Measurements from ENCODE around the gene C10orf71.
A peak's percentile ranks its signal among the peaks of the same experiment; 100 is the strongest.

The C10orf71 gene, protein sequence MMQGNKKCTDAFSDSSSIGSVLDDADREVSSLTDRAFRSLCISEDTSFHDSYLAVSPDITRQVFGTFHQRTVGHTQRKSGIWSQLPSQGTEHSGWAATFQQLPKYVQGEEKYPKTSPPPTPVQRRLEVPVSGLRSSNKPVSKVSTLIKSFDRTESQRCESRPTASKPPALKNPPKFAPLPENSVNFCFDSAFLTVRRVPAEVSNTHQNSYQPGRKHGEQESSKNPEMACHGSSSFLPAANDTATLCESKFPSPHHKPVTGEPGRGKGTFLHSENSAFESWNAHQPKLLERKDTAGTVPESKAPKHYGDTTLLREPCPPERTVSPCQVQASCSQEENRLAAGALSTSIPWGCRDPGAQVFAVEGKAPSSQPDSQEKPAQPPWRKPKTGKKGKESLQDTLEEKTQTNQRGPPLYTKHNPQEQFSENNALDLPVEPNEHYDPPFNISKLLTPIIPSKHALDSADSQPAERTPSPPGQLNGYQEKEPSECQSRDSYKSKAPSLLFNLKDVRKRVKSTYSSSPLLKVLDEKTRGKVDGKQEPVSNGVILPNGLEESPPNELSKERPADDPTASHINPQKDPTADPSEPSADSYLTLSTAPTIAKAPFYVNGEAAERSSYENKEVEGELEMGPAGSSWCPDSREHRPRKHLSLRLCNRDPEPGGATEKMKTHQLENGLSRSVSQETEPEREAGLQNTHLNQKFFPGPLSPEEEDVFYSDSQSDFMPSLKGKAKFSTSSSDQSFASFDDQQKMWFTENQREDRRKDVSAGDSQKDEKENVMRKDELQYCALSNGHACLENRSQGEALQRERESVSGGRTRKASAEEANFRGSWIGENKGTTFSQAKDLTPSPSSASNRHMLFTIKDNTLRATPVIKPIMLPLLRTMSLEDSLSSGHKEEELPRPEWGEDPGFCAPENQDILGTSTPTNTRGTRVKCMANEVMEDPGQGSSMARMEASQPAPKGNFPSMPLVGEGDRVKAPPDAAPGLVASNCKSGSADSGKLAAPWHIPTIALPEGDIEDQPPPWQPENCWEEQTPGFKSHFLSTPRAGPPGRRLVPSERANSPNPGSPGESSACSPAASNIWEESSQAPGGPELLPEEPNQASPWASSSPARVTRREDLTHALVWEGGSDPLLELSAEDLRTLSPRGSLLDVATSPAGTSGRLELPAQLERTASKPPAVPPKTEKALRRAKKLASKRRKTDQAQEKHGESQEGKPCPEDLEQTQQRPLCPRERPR (N-terminal part only)

DNA sequence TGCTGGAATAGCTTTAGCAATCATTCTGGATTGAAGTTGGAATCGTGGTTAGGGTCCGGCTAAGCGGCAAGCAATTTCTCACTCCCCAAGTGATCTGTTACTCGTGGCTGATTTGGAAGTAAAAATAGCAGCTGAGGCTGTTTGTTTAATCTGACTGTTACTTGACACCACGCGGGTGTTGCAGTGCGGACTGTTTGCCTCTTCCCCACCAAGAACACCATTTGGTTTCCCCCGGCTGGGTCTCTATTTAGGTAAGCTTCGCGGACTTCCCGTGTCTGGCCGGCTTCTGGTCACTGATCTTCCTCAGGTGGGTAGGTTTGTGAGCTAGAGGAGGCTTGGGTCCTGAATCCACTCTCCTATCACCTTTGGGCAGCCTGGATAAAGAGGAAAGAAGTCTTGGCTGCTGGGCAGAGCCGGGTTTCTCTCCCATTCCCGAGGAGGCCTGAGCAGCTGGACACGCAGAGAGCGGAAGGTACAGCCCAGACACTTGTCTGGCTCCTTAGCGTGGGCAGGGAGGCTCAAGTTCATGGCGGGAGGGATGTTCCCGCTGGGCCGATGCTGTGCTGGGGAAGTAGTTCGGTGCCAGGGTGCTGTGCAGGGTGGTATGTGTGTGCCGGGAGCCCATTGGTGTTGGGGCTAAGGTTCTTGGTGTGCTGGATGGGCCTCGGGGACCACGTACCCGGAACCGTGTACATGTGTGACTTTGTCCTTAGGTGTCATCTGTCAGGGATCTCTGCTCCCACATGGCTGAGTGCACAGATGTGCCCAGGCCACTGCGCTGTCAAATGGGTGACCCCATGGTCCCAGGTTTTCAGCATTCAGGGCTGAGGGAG is at the start of gene C10orf71:
Gene C10orf71 (plus strand): TSS at position 188 of the 833 bp plus-strand sequence. CDS start 23,376 bp downstream, outside the sequence.
- DNase-seq (ENCODE audit: low spot score in 2 of 2) (no peak), ATAC-seq (ENCODE audit: low read depth) (no peak)
- Mint-ChIP-seq H3K27ac (peak within 1 kb of the TSS; percentile 37), H3K27me3 (no peaks in the 10 kb centered on the region), H3K9me3 (no peaks in the 10 kb centered on the region), H3K4me3 (peak within 1 kb of the TSS; percentile 24), H3K36me3 (no peaks in the 10 kb centered on the region), H3K4me1 (peaks cover 16% of the 10 kb centered on the region)

DNA sequence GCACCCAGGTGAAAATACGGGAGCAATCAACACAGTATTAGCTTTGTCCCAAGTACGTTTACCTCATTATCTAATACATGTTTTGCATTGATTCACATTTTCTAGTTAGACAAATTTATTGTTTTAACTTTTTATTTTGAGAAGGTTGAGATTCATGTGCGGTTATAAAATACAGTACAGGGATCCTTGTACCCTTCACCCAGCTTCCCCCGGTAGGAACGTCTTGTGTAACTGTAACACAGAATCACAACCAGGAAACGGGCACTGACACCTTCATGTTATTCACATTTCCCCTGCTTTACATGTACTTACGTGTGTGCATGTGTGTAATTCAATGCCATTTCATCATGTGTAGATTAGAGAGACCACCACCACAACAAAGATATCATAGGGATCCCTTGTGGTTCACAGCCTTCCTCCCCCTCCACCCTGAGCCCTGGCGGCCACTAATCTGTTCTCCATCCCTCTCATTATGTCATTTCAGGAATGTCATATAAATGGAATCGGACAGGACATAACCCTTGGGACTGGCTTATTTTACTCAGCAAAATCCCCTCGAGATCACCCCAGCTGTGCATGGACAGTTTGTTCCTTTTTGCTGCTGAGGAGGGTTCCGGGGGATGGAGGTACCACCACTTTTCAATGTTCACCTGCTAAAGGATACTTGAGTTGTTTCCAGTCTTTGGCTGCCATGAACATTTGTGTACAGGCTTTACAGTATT is 46.5 kb upstream of the C10orf71 start:
- Mint-ChIP-seq H3K27me3 (no peaks in the 10 kb centered on the region), H3K4me1 (peaks cover 16% of the 10 kb centered on the region), H3K9me3 (peaks cover 1% of the 10 kb centered on the region), H3K4me3 (no peak overlapping the region), H3K36me3 (no peaks in the 10 kb centered on the region), H3K27ac (no peak overlapping the region)
- no peak for ATAC-seq (ENCODE audit: low read depth)
- DNase-seq (ENCODE audit: low spot score in 2 of 2): no peak

DNA sequence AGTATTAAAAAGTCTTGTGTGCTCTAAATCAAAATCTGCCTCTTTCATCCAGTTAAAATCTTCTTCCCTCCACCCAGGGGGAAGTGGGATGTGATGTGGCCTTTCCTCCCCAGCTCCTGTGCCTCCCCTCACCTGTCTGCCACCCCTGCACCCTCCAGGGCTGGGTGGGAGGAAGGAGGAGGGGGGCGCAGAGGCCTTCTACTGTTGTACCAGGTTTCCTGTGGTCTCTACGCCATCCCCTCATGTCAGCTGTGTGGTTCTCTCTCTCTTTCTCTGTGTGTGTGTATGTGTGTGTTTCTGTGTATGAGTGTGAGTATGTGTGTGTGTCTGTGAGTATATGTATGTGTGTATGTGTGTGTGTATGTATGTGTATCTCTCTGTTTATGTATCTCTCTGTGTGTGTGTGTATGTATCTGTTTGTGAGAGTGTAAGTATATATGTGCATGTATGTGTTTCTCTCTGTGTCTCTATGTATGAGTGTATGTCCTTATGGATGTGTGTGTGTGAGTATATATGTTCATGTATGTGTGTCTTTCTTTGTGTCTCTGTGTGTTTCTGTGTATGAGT is 45.5 kb upstream of the C10orf71 start:
- Mint-ChIP-seq H3K4me1 (peaks cover 16% of the 10 kb centered on the region), H3K27me3 (no peaks in the 10 kb centered on the region), H3K4me3 (no peak overlapping the region), H3K9me3 (no peaks in the 10 kb centered on the region), H3K27ac (no peak overlapping the region), H3K36me3 (no peaks in the 10 kb centered on the region)
- no peak for DNase-seq (ENCODE audit: low spot score in 2 of 2)
- ATAC-seq (ENCODE audit: low read depth): no peak

DNA sequence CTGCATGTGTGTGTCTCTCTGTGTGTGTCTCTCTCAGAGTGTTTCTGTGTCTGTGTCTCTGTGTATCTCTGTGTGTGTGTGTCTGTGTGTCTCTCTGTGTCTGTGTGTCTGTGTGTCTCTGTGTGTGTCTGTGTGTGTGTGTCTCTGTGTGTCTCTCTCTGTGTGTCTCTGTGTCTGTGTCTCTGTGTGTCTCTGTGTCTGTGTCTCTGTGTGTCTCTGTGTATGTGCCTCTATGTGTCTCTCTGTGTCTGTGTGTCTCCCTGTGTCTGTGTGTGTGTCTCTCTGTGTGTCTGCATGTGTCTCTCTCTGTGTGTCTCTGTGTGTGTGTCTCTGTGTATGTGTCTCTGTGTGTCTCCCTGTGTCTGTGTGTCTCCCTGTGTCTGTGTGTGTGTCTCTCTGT is 44.8 kb upstream of the C10orf71 start:
- DNase-seq (ENCODE audit: low spot score in 2 of 2) (no peak), ATAC-seq (ENCODE audit: low read depth) (no peak)
- Mint-ChIP-seq H3K9me3 (no peaks in the 10 kb centered on the region), H3K36me3 (no peaks in the 10 kb centered on the region), H3K4me1 (peaks cover 16% of the 10 kb centered on the region), H3K4me3 (no peak overlapping the region), H3K27ac (no peak overlapping the region), H3K27me3 (no peaks in the 10 kb centered on the region)

DNA sequence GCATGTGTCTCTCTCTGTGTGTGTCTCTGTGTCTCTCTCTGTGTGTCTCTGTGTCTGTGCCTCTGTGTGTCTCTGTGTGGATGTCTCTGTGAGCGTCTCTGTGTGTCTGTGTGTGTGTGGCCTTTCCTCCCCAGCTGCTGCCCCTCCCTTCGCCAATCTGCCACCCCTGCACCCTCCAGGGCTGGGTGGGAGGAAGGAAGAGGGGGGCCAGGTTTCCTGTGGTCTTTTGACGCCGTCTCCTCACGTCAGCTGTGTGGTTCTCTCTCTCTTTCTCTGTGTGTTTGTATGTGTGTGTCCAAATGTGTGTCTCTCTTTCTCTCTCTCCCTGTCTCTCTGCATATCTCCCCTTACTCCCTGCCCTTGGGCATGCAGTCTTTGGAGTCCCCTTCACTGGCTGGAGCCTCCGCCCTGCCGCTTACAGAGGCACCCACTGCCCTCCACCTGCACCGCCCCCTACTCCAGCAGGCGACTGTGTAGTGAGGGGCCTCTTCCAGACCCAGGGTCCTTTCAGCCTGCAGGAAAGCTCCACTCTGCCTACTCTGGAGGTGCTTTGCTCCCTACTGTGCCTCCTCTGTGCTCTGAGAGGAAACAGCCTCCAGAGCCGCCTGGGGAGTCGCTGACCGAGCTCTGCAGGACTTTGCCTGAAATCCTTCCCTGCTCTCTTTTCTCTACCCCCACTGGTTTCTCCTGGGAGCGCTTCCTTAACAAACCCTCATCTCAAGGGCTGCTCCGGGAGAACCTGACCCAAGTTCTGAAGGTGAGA is 44.2 kb upstream of the C10orf71 start:
- H3K36me3 Mint-ChIP-seq: no peaks in the 10 kb centered on the region
- H3K27ac Mint-ChIP-seq: no peak overlapping the region
- no peak overlapping the region for H3K4me3 Mint-ChIP-seq
- DNase-seq (ENCODE audit: low spot score in 2 of 2): no peak
- no peaks in the 10 kb centered on the region for H3K27me3 Mint-ChIP-seq
- peaks cover 16% of the 10 kb centered on the region for H3K4me1 Mint-ChIP-seq
- peak; percentile 53 for ATAC-seq (ENCODE audit: low read depth)
- H3K9me3 Mint-ChIP-seq: no peaks in the 10 kb centered on the region

DNA sequence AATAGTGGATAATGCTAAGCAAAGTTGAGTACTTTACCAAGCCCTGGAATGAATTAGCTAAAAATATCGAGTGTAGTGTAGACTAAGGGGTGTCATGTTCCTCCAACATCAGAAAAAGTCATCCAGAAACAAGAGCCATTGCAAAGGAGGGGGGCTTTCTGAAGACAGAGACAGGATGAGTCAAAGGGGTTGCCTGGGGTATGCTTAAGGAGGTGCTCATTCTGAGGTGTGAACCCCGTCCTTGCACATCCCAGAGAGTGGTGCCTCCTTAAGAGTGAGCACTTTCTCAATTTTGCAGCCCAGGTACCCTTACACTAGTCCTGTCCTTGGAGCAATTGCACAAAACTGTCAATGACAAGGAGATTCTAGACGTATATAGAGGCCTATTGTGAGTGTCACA is 43.1 kb upstream of the C10orf71 start:
- ATAC-seq (ENCODE audit: low read depth): no peak
- peaks cover 16% of the 10 kb centered on the region for H3K4me1 Mint-ChIP-seq
- no peak for DNase-seq (ENCODE audit: low spot score in 2 of 2)
- no peak overlapping the region for H3K27ac Mint-ChIP-seq
- no peaks in the 10 kb centered on the region for H3K27me3 Mint-ChIP-seq
- H3K9me3 Mint-ChIP-seq: no peaks in the 10 kb centered on the region
- no peak overlapping the region for H3K4me3 Mint-ChIP-seq
- no peaks in the 10 kb centered on the region for H3K36me3 Mint-ChIP-seq

DNA sequence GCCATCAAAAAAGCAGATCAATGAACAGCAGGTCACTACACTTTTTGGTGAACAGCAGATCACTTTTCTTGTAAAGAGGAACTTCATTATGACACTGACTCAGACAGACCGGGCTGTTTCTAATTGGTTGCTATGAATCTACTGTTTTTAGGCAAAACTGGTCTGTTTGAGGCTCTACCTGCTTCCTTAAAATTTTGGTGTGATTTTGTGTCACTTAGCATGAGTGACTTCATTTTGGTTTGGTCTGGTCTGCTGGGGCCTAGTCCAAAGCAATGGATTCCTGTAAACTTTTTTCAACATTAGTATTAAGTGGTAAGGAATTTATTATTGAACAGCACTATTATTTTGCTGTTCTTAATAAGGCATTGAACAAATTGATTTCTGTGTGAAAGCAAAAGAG is 41.8 kb upstream of the C10orf71 start:
- no peaks in the 10 kb centered on the region for H3K27me3 Mint-ChIP-seq
- no peak overlapping the region for H3K4me3 Mint-ChIP-seq
- no peaks in the 10 kb centered on the region for H3K36me3 Mint-ChIP-seq
- no peak overlapping the region for H3K27ac Mint-ChIP-seq
- ATAC-seq (ENCODE audit: low read depth): peak; percentile 91
- peaks cover 16% of the 10 kb centered on the region for H3K4me1 Mint-ChIP-seq
- H3K9me3 Mint-ChIP-seq: no peaks in the 10 kb centered on the region
- DNase-seq (ENCODE audit: low spot score in 2 of 2): peak in 1 of 2 donors; percentile 26

DNA sequence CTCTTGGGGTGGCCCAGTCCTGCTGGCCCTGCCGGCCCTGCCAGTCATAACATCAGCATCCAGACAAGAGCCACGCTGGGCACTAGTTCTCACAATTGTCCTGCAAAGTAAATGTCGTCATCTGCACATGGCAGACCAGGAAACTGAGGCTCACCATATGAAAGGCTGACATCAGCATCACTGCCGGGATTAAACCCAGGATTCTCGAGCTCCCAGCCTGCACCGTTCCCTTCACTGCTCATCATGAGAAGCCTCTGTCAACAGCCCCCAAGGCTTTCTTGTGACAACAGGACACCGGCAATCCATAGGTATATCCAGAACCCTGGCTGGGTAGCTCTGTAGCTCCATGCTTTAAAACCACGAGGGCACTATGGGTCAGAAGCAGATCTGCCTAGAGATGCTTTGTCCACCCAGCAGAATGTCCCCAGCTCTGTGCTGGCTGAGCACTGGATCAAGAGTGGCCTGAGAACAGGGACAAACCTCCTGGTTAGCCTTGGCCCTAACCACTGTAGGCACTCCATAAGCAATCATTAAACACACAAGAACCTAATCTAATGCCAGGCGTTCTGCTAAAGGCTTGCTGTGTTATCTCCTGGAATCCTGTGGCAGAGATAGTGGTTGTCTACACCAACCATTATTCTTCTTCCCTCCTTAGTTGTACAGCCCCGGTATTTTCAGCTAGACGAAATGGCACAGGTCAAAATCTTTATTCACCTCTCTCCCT is 41.2 kb upstream of the C10orf71 start:
- DNase-seq (ENCODE audit: low spot score in 2 of 2): no peak
- H3K9me3 Mint-ChIP-seq: no peaks in the 10 kb centered on the region
- no peak overlapping the region for H3K27ac Mint-ChIP-seq
- no peaks in the 10 kb centered on the region for H3K27me3 Mint-ChIP-seq
- H3K4me3 Mint-ChIP-seq: no peak overlapping the region
- no peaks in the 10 kb centered on the region for H3K36me3 Mint-ChIP-seq
- H3K4me1 Mint-ChIP-seq: peaks cover 12% of the 10 kb centered on the region
- no peak for ATAC-seq (ENCODE audit: low read depth)

DNA sequence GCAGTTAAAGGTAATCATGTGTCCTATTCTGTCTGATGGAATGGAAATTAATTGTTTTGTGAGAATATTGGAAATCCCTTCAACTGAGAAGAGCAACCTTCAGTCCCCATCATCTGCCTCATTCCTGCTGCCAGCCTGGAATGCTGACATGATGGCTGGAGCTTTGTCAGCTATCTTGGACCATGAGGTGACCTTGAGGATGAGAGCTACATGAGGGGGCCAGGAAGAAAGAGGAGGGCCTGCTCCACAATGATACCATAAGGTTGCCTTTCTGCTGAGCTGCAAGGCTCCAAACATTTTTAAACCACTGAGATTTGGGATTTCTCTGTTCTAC is 40.7 kb upstream of the C10orf71 start:
- peaks cover 12% of the 10 kb centered on the region for H3K4me1 Mint-ChIP-seq

DNA sequence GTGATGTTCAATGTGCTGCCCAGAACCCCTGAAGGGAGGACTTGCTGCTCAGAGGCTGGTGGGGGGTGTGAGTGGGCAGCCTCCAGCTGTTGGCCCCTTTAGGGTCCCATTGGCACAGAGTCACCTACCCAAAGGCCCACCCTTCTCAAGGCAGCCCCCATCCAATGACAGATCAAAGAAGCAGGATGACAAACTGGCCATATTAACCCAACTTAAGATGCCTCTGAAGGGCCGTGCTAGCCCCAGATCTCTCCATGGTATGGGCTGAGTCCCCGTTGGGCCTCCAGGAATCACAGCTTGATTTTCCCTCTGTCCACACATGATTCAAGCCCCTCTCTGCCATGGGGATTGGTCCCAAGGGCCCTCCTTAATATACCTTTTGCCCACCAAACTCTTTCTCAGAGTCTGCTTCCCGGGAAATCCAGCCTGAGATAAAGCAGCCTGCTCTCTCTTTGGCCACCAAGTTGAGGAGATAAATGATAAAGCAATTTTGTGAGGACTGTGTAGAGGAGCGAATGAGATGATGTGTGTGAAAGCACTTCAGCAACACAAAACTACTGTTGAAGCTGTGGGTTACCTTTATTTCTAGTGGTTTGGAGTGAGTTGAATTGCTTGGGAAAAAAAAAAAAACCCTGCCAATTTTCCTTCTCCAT is 38.2 kb upstream of the C10orf71 start:
- Mint-ChIP-seq H3K27ac (no peak overlapping the region), H3K27me3 (no peaks in the 10 kb centered on the region)
- no peak for ATAC-seq (ENCODE audit: low read depth)

More for the DNA sequence above, 40.7 kb upstream of the C10orf71 start:
- Mint-ChIP-seq H3K4me3 (no peak overlapping the region), H3K36me3 (no peaks in the 10 kb centered on the region), H3K9me3 (no peaks in the 10 kb centered on the region), H3K27me3 (no peaks in the 10 kb centered on the region), H3K27ac (no peak overlapping the region)
- DNase-seq (ENCODE audit: low spot score in 2 of 2) (no peak), ATAC-seq (ENCODE audit: low read depth) (no peak)

DNA sequence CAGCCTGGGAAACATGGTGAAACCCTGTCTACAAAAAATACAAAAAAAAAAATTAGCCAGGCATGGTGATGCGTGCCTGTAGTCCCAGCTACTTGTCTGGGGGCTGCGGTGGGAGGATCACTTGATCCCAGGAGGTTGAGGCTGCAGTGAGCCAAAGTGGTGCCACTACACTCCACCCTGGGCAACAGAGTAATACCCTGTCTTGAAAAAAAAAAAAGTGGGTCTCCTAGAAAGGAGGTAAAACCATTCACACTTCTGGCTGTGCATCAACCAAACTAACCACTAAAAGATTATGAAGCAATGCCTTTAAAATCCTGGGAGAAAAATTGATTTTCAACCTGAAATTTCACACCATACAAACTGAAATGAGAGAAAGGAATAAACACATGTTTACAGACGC is 35.4 kb upstream of the C10orf71 start:
- H3K27me3 Mint-ChIP-seq: no peaks in the 10 kb centered on the region
- DNase-seq (ENCODE audit: low spot score in 2 of 2) (no peak), ATAC-seq (ENCODE audit: low read depth) (no peak)
- H3K4me3 Mint-ChIP-seq: no peak overlapping the region
- H3K9me3 Mint-ChIP-seq: peaks cover 21% of the 10 kb centered on the region
- H3K4me1 Mint-ChIP-seq: no peaks in the 10 kb centered on the region
- H3K36me3 Mint-ChIP-seq: peaks cover 10% of the 10 kb centered on the region
- no peak overlapping the region for H3K27ac Mint-ChIP-seq

More for the DNA sequence above, 38.2 kb upstream of the C10orf71 start:
- H3K36me3 Mint-ChIP-seq: peaks cover 7% of the 10 kb centered on the region
- H3K4me1 Mint-ChIP-seq: peaks cover 8% of the 10 kb centered on the region
- no peak overlapping the region for H3K4me3 Mint-ChIP-seq
- peaks cover 12% of the 10 kb centered on the region for H3K9me3 Mint-ChIP-seq
- no peak for DNase-seq (ENCODE audit: low spot score in 2 of 2)
